ENCODE data around the gene SLC22A23.
A peak's percentile ranks its signal among the peaks of the same experiment; 100 is the strongest.

The SLC22A23 gene

DNA sequence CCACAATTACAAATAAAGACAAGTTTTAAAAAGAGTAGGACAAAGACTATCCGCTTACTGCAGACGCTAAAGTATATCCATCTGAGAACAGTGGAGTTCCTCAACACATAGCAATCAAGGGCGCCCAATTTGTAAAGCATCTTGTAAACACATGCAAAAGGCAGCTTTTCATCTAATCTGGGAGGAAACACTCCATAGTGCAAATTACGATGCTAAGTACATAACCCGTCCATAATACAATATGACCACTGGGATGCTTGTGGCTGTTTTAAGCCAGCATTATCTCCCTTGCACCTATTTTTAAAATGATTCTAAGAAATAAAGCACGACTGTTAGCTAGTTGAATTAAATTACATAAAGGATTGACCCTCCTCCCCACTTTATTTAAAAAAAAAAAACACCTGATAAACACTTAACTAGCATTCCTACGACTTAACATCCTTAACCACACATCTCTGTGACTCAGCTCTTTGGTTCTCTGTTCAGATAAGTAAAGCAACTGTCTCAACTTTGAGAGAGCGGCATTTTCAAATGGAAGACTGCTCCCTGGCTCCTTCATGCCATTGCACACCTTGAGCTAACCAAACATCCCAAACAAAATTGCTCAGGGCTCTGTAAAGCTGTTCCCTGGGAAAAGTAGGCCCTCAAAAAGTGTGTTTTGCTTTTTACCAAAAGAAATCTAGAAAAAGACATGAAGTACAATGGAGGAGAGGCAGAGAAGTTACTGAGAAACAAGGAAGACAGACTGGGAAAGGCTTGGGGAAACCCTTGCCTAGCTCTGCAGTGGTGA lies 14.2 kb downstream of the SLC22A23 start:
- DNase-seq = no peak

DNA sequence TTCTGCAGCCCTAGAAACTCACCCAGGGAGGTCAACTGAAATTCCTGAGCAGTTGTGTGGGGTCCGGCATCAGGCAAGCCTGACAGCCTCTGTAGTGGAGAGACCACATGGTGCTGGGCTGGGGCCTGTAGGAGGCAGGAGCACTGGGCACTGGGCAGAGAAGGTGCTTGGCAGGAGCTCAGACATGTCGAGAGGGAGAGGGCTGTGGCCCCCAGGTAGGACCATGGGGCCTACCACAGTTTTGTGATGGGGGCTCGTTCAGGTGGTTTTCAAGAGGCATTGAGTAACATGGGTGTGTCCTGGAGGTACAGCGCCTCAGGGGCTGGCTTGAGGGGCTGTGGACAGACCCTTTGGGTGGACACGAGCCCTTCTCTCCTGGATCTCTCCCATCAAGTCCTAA lies 15.9 kb downstream of the SLC22A23 start:
- DNase-seq = no peak

GRCh38 chr6:3439961-3440360 lies 16.9 kb downstream of the SLC22A23 start:
- DNase-seq = no peak

DNA sequence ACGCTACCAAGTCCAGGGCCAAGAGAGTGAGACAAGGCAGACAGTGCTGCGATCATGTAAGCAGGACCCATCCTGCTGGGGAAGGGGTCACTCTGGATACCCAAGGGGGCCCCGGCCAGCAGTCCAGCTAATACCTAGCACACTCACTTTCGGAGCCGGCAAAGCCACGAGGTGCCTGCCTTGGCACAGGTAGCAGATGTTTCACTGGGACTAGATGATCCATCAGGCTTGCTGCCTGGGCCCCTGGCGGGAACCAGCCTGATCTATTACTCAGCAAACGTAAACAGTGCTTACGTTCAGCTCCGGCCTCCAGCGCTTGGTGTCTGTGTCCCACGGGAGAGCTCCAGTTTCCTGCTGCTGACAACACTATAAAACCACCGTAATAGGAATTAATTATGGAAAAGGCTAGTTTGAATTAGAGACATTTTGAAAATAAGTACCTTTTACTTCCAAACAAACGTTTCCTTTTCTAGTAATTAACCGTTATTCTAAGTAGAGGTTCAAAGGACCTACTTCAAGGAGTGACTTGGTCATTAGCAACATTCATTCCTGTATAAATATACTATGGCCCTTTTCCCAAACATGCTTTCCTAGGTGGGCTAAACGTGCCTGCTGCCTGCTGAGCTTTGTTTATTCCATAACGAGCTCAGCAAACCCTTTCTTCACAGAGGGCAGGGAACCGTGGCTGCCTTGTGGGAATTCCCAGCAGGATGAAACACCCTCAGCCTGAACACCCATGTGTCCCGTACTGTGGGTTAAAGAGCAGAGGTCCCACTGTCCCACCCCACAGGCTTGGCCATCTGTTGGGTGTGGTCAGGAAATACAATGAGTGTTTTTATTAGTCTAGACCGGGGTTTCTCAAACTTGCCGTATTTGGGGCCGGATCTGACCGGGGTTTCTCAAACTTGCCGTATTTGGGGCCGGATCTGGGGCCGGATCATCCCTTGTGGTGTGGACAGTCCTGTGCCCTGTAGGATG lies 18.4 kb downstream of the SLC22A23 start:
- DNase-seq = peak; percentile 14 to 72

DNA sequence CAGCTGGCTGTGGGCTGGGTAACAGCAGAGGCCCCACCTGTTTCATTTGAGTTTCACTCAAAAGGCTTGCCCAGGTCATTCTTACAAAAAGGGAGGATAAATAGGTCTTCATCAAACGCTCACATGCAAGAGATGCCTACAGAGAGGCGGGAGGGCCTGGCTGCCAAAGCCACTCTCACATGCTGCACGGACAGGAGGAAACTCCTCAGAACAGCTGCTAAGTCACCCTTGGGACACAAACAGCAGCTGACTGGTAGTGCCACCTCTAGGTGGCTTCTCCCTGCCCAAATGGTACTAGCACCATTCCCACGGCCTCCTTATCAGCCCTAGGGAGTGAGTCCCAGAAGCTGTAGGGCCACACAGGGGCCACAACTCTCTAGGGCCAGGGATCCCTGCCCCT lies 23.8 kb downstream of the SLC22A23 start:
- no peak for DNase-seq

DNA sequence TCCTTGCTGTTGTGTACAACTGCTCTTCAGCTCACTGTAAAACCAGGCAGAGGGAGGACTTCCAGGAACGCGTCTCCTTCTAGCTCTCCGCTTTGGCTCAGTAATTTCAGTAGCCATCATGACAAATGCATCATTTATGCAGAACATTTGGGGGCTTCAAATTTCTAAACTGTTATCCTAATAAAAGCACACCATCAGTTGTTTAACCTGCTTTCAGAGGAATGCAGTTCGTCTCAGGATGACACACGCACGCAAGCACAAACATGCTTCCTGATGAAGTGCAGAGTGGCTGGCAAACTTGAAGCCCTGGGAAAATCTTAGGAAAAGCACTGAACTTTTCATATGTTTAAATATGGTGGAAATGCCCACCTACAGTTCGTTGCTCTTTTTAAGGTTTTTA lies 24.4 kb downstream of the SLC22A23 start:
- DNase-seq = no peak

- DNase-seq = no peak
Observed at GRCh38 chr6:3431994-3432393, 24.9 kb downstream of the SLC22A23 start.

GRCh38 chr6:3429211-3429610 lies 27.6 kb downstream of the SLC22A23 start:
- DNase-seq = no peak

- DNase-seq = no peak
Observed at GRCh38 chr6:3428700-3429099, 28.1 kb downstream of the SLC22A23 start.

DNA sequence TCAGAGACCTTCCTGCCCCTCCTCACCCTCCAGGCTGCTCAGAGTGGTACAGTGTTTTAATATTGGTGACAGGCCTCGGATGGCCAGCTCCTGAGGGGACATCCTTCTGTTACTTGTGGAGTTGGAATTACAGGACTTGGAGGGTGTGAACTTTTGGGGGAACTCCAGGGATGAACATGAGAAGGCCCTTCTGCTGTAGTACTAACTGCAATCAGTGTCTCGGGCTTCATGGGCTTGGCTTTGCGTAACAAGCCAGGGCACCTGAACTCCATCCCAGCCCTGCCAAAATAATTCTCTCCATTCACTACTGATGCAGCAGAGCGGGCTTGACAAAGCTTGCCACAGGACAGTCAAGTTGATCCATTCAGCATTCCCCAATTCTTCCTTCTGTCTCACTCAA lies 28.6 kb downstream of the SLC22A23 start:
- DNase-seq = no peak

GRCh38 chr6:3427687-3428085 lies 29.2 kb downstream of the SLC22A23 start:
- DNase-seq = no peak

DNA sequence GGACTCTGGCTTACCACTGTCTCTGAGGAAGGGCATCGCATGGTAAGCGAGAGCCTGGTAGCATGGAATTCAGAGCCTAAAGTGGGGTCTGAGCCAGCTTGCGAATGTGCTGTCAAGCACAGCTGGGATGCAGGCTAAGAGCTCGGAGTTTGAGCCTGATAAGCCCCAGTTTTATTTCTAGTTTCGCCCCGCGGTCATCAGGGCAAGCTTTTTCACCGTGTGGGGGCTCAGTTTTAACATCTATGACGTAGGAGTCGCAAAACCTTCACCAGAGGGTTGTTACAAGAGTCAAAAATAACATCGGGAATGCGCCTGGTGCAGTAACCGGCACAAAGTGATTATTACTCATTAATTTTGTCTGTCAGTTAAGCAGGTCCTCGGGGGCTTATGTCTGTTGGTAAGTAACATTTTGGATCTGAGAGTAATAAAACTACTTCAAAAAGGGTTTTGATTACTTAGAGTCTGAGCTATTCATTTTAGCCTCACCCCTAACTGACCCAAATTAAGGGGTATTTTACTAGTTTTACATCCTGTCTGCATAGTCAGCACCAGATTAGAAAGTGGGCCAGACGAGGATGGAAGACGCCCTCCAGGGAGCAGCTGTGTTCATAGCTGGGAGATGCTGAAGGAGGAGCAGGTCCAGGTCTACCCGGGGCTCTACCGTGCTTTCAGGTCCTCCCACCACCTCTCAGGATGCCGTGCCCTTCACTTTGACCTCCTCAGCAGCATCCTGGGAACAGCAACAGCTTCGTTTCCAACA lies 29.7 kb downstream of the SLC22A23 start:
- DNase-seq = no peak

DNA sequence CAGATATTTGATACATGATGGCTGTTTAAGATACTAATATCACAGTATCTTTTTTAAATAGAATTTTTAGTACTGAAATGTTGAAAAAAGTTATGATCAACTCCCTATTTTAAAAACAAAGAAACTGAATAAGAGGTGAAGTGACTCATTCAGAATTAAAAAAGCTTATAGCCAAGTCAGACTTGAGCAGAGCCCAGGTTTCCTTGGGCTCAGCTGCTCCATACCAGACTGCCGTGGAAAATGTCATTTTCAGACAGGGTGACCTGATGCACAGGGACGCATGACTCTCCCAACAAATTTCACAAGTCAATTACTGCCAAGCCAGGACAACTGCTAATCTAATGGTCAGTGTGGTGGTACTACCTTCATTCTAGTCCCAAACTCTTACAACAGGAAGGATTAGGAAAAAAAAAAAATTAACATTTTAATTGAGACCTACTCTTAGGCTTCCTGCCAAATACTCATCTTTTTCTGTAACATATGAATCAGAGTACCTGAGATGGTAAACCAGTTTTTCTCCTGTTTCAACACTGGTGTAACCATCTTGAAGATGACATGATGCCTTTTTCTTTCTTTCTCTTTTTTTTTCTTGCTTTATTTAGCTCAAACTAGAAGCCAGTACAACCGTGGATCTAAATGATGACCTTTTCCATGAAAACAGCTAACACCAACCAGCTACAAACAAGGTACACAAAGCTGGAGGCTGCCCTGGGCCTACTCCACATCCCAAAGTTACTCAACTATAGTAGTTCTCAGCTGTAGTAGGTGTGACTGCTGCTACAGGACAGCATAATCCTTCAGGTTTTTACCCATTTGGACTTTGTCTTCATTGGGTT lies 30.5 kb downstream of the SLC22A23 start:
- no peak for DNase-seq

DNA sequence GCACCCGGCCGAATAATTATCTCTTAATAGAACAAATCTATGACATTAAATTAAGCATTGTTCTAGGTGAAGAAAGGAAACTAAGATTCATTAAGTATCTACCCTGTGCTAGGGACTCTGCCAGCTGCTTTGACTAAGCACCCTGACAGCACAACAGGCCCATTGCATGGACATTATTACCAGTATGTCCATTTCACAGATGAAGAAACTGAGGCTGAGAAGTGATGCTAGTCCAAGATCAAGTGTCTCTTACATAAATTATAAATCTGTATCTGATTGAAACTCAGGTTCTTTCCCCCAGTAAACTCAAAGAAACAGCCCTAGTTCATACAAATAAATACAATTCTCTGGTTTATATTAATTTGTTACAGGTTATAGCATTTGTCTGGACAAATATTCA lies 31.3 kb downstream of the SLC22A23 start:
- no peak for DNase-seq

DNA sequence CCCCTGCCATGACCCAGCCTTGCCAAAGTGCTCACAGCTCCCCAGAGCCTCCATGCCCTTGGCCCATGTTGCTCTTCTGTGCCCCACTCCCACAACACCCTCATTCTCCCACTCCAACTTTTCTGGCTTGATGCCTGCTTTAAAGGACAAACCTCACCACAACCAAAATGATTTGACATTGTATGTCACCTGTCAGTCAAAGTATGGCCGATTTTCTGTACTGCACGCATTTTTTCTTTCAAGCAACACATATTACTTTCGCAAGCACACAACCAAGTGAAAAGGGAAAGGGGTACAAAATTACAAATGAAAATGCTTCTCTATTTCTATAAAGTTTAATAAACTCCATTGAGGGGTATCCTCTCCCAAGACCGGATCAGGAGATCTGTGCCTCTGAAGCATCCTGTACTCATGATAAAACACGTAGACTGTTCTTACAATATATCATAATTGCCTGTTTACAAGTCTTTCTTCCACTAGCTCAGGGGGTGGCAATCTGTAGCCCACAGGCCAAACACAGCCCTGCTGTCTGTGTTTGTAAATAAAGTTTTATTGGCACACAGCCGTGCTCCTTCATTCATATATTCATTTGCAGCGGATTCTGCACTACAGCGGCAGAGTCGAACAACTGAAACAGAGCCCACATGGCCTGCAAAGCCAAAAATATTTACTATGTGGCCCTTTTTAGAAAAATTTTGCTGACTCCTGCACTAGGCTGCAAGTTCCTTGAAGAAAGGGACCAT lies 32.5 kb downstream of the SLC22A23 start:
- no peak for DNase-seq

GRCh38 chr6:3423439-3424184 lies 33.2 kb downstream of the SLC22A23 start:
- no peak for DNase-seq

- no peak for DNase-seq
Observed at GRCh38 chr6:3422435-3423070, 34.3 kb downstream of the SLC22A23 start.

- DNase-seq = no peak
Observed at GRCh38 chr6:3421791-3422434, 34.9 kb downstream of the SLC22A23 start.

GRCh38 chr6:3421143-3421542 lies 35.7 kb downstream of the SLC22A23 start:
- DNase-seq = no peak

All from NCI-H1930 (cell line).